HG03575 (cell line): ENCODE data around the gene COL18A1.

Experiments used
- ATAC-seq: cut with Tn5 transposase; IDR thresholded peaks from one replicate; pipeline ENCODE4 v1.9.1; 2021; ENCODE audit not compliant: unreplicated experiment, insufficient number of reproducible peaks, low FRiP score; ENCODE audit errors: extremely low read depth

Gene COL18A1

GRCh38 chr21:45470773-45471524 lies 66.0 kb downstream of the COL18A1 start:
- ATAC-seq = no peak

- ATAC-seq = no peak
Observed at GRCh38 chr21:45471525-45472221, 66.7 kb downstream of the COL18A1 start.

GRCh38 chr21:45472445-45473365 lies 67.7 kb downstream of the COL18A1 start:
- no peak for ATAC-seq

- no peak for ATAC-seq
Observed at GRCh38 chr21:45473496-45474322, 68.7 kb downstream of the COL18A1 start.

- no peak for ATAC-seq
Observed at GRCh38 chr21:45474323-45474950, 69.5 kb downstream of the COL18A1 start.

GRCh38 chr21:45475004-45475685 lies 70.2 kb downstream of the COL18A1 start:
- no peak for ATAC-seq

- no peak for ATAC-seq
Observed at GRCh38 chr21:45475797-45476570, 71.0 kb downstream of the COL18A1 start.

GRCh38 chr21:45476582-45476981 lies 71.6 kb downstream of the COL18A1 start:
- ATAC-seq = no peak

- no peak for ATAC-seq
Observed at GRCh38 chr21:45477176-45478114, 72.5 kb downstream of the COL18A1 start.

GRCh38 chr21:45478115-45478801 lies 73.3 kb downstream of the COL18A1 start:
- ATAC-seq = no peak

GRCh38 chr21:45478816-45479669 lies 74.1 kb downstream of the COL18A1 start:
- ATAC-seq = no peak

GRCh38 chr21:45479691-45480675 lies 75.0 kb downstream of the COL18A1 start:
- ATAC-seq = no peak

- no peak for ATAC-seq
Observed at GRCh38 chr21:45480701-45481500, 75.9 kb downstream of the COL18A1 start.
